CD4-positive, alpha-beta T cell treated with Interleukin-1 beta for 1 hour (primary cell): ENCODE results near the gene PFKFB4.
"Not testable (repeated sequence)": the region's sequence is repeated elsewhere in the genome, so short reads cannot be mapped to it uniquely, and the experiment has no call there.

Experiments used
- DNase-seq, 2 donors: peaks; one replicate each; pipeline ENCODE4 v3.0.0-alpha.2; 2020 to 2022

Gene PFKFB4

DNA sequence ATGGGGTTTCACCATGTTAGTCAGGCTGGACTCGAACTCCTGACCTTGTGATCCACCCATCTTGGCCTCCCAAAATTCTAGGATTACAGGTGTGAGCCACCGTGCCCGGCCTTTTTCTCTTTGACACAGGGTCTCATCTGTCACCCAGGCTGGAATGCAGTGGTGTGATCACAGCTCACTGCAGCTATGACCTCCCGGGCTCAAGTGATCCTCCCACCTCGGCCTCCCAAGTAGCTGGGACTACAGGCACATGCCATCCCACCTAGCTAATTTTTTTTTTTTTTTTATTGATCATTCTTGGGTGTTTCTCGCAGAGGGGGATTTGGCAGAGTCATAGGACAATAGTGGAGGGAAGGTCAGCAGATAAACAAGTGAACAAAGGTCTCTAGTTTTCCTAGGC, 73.8 kb downstream of the PFKFB4 start:
- not testable (repeated sequence) for DNase-seq

DNA sequence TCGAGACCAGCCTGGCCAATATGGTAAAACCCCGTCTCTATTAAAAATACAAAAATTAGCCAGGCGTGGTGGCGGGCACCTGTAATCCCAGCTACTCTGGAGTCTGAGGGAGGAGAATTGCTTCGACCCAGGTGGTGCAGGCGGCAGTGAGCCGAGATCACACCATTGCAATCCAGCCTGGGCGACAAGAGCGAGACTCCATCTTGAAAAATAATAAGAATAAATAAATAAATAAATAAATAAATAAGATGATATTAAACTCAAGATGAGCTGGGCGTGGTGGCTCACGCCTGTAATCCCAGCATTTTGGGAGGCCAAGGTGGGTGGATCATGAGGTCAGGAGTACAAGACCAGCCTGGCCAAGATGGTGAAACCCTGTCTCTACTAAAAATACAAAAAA, 75.7 kb downstream of the PFKFB4 start:
- DNase-seq, result not testable (repeated sequence)

DNA sequence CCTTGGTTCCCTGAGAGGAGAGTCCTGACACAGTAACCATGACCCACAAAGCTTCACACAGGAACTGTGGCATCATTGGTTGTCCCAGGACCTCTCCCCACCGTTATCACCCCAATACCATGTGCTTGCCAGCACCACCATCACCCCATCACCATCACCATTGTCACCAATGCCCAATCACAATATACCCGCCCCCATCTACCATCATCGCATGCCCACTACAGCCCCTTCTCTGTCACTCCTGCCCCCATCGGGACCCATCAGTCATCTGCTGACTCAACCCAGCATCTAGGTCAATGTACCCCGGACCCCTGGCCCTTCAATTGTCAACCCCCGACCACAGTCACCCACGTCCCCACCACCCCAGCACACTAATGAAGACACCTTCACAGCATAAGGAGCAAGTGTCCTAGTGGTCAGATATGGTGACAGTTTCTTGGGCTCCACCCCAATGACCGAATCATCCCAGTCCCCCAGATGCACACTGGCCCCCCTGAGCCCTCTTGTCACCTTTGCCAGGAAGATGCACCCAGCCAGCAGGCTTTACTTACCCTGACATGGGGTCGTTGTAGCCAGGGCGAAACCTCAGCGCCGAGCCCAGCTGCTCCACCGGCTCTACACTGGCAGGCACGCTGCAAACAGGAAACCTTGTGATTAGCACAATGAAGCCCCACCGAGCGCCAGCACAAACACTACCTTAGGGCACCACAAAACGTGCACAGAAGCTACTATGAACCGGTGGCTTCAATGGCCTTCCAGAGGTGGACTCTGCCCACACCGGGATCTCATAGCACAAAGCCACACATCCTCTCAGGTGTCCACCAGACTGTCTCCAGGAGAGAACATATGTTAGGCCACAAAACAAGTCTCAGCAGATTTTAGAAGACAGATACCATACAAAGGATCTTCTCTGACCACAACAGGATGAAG, 77.7 kb downstream of the PFKFB4 start:
- peak; percentile 54 to 70 for DNase-seq

DNA sequence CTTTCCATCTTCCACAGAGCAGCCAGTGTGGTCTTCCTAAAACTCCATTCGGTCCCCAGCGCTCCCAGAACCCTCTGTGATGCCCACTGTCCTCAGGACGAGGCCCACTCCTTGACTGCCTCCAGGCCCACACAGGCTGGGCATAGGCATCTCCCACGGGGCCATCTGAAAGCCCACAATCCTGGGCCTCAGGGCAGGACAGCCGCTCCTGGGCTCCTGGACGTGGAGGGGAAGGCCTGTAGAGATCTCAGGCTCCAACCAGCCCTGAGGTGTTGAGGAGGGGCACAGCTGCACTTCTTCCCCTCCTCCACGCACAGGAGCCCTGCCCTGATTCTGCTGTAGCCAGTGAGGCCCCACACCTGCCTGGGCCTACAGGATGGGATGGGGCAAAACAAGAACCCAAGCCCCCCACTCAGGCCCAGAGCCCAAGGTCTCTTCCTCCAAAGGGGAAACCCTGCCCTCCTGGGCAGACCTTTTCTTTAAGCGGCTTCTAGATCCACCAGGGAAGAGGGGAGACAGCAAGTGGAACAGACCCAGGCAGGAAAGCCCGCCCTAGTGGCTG, 78.6 kb downstream of the PFKFB4 start:
- no peak for DNase-seq

DNA sequence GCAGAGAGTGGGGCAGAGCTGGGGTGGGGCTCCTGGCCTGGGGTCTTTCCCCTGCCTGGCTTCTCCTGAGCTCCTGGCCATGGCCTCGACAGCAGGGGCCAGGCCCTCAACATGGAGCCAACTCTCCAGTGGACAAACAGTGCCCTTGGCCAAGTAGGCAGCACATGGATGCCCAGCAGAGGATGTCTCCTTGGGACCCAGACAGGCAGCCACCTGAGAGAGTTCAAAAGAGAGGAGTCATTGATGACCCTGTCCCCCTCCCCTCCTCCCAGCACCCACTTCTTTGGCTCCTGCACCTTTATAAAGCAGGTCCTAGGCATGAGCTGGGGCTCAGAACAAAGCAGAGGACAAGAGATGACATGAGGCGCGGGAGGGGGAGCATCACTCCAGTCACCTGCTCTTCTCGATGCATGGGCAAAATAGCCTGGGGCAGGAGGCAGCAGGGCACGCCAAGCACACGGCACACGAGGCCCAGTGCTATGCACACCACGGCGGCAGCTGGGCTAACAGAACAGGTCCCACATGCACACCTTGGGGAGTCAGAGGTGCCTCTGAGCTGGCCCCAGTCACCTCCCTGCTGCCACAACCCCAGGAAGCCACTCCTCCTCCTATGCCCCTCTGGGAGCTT, 80.1 kb downstream of the PFKFB4 start:
- no peak for DNase-seq

DNA sequence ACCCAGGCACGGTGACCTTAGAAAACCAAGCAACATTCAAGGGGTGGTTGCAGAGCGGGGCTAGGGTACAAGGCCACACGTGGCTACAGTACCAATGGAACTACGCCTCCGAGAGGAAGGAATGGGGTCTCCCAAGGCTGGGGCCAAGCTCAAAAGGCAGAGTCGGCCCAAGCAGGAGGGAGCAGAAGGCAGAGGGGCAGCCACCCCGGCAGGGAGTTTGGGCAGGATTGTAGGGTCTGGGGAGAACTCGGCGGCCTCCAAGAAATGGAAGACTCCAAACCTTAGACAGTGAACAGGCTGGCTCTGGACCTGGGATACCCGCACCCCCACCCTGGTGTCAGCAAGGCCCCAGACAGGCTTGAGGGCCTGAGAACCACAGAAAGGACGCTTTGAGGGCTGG, 81.4 kb downstream of the PFKFB4 start:
- DNase-seq, result no peak

DNA sequence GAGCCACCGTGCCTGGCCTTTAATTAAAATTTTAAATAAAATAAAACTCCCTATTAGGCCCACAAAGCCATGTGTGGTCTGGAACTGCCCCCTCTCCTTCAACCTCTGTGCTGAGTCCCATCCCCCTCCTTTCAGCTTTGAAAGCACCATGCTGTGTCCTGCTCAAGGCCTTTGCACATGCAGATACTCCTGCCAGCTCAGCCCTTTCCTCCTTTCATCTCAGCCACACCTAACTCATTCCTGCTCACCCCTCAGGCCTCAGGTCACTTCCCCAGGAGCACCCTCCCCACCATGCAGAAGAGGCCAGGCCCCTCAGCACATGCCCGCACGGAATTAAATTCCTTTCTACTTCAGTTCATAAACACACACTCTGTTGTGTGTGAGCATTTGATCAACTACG, 82.0 kb downstream of the PFKFB4 start:
- no peak for DNase-seq

DNA sequence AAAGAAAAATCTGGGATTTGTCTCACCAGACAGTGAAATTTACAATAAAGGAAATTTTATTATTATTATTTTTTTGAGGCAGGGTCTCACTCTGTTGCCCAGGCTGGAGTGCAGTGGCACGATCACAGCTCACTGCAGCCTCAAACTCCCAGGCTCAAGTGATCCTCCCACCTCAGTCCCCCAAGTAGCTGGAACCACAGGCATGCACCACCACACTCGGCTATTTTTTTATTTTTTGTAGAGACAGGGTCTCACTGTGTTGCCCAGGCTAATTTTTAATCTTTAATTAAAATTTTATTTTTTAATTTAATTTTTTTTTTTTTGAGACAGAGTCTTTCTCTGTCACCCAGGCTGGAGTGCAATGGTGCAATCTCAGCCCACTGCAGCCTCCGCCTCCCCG, 82.6 kb downstream of the PFKFB4 start:
- not testable (repeated sequence) for DNase-seq

DNA sequence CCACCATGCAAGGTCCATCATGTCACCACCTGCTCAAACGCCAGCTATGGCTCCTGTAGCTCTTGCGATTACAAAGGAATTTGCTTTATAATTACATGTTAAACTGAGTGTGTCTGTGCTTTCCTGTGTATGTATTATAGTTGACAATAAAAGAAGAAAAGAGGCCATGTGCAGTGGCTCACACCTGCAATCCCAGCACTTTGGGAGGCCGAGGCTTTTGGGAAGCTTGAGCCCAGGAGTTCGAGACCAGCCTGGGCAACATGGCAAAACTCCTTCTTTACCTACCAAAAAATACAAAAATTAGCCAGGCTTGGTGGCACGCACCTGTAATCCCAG, 83.0 kb downstream of the PFKFB4 start:
- DNase-seq, result no peak

DNA sequence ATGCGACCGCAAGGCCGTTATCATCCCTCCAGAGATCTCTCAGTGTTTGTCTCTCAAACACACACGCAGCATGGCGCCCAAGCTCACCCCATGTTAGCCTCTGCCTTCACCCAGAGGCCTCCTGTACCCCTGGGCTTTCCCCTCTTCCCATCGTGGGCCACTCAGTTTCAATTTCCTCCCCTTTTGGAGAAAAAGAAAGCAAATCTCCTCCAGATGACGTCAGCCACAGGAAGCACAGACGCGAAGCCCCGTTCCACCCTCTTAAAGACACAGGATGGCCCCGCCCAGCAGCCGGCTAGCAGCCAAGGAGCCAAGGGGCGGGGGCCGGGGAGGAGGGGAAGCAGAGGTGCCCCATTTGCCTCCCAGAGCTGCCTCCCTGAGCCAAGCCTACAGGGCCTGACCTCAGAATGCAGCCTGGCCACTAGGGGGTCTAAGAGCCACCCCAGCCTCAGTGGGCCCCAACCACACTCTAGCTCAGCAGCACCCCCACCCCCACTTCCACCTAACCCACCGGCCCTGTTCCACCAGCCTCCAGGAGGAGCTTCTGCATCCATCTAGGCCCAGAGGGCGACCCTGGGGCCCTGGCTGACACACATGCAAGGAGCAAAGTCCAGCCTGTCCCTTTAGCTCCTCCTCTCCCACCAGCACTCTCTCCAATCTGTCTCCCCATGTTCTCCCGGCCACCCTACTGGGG, 83.5 kb downstream of the PFKFB4 start:
- peak; percentile 97 for DNase-seq

DNA sequence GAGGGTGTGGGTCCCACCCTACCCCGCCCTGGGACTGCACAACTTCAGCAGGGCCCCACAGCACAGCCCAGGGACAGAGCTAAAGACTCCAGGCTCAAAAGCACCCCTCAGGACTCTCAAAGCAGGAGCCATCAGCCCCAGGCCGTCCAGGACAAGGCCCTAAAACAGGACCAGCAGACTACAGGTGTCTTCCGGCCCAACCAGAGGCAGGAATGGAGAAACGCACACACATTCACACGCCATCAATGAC, 84.0 kb downstream of the PFKFB4 start:
- no peak for DNase-seq

DNA sequence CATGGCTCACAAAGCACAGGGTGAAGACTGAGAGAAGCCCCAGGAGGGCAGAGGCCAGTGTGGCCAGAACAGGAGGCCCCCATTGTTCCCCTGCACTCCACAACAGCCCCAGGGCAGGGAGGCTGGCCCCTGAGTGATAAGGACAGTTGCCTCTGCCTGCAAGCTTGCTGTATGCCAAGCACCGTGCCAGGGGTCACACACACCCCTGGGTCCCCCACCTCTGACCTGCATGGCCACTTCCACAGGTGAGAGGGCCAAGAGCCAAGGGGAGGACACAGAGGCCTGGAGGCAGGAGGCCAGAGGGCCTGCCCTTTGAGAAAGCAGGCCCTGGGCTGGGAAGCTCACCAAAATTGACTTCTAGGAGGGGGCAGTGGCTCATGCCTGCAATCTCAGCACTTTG, 86.3 kb downstream of the PFKFB4 start:
- no peak for DNase-seq

DNA sequence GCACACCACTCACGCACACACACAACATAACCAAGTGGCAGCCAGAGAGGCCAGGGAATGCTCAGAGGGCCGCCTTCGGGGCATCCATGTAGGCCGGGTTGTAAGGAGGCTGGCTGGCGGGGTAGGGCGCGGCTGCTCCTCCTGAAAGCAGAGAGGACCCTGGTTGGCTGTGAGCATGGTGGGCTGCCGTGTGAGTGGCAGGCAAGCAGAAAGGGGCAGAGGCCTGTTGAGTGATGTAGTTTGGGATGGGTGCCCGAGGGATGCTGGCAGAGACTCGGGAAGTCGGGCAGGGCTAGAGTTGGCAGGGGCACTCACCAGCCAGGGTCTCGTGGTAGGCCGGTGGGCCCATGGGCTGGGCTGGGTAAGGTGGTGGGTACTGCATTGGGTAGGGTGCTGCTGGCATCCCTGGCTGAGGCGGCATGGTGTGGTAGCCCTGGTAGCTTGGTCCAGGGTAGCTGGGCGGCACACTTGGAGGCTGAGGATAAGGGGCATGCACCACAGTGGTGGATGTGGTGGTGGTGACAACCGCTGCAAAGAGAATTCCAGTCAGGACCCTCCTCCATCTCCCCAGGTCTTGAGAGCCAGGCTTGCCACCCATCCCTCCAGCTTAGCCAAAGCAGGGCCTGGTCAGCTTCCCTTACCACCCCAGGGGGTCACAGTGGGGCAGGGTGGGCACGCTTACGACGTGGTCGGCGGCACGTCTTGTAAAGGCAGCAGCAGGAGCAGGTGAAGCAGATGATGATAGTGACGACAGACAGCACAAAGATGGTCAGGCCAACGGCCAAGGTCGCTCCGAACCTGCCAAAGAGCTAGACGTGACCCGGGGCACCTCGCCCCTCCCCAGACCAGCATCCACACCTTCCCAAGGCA, 87.3 kb downstream of the PFKFB4 start:
- no peak for DNase-seq

DNA sequence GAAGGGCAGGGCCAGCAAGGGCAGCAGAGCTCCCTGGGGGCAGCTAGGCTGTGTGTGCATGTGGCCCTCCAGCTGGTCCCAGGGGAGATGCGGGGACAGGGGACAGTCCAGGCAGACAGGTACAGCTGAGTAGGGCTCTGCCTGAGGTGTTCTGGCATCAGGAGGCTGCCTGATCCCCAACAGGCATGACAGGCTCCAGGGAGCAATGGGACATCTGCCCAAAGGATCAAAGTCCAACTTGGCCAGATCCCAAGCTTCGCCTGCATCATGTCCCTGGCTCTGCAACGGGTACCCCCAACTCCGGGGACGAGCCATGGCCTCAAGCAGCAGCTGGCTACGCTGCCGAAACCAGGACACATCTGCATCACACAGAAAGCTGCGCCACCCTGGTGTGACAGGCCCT, 88.3 kb downstream of the PFKFB4 start:
- DNase-seq, result no peak
